IPS-18a (cell line): ENCODE data around the gene RALGPS2.

Experiments used
- H3K27ac ChIP-seq: one replicate; pipeline ENCODE4 v1.5.1; 2013; ENCODE audit warnings: low read length
- H3K27me3 ChIP-seq: one replicate; pipeline ENCODE4 v1.6.1; 2013; ENCODE audit warnings: mild to moderate bottlenecking, low read length; ENCODE audit not compliant: control insufficient read depth, insufficient read depth
- H3K36me3 ChIP-seq: one replicate; pipeline ENCODE4 v1.6.1; 2013; ENCODE audit warnings: low read depth, low read length; ENCODE audit not compliant: control insufficient read depth
- H3K4me1 ChIP-seq: one replicate; pipeline ENCODE4 v1.6.1; 2013; ENCODE audit warnings: low read depth, low read length; ENCODE audit not compliant: control insufficient read depth
- H3K4me3 ChIP-seq: one replicate; pipeline ENCODE4 v1.5.1; 2013; ENCODE audit warnings: low read length
- H3K9ac ChIP-seq: one replicate; pipeline ENCODE4 v1.6.1; 2013; ENCODE audit warnings: mild to moderate bottlenecking, low read length, moderate library complexity
- H3K9me3 ChIP-seq: one replicate; pipeline ENCODE4 v1.6.1; 2013; ENCODE audit warnings: low read depth, low read length; ENCODE audit not compliant: control insufficient read depth

RALGPS2 gene

GRCh38 chr1:178870221-178870620, 145.2 kb downstream of the RALGPS2 start:
- no peaks in the 10 kb centered on the region for H3K9me3 ChIP-seq
- H3K36me3 ChIP-seq, result no peaks in the 10 kb centered on the region
- H3K27ac ChIP-seq, result no peak overlapping the region
- peaks cover 28% of the 10 kb centered on the region for H3K4me1 ChIP-seq
- no peaks in the 10 kb centered on the region for H3K27me3 ChIP-seq
- no peak overlapping the region for H3K9ac ChIP-seq
- H3K4me3 ChIP-seq, result no peak overlapping the region

DNA sequence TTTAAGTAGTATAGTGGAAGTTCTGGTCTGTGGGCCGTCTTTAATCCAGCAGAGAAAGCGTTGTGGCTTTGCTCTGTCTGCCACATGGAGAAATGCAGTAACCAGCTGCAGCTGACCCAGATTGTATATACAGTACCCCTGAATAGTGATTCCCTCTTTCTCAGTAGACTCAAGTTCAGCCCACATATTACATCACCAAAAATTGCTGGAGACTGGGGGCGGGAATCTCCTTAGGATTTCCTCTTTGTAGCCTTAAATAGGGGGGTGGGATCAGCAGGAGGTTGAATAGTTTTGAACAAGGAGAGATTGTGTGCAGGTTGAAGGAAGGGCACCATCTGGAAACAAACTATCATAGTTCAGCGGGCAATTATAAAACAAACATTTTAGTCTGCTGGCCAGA, 145.9 kb downstream of the RALGPS2 start, which contains the start of gene ANGPTL1:
ANGPTL1 (minus strand) TSS at position 134 of the 400 bp plus-strand sequence. CDS start 5,301 bp downstream, outside the sequence.
- Histone ChIP-seq H3K9ac (no peak within 1 kb of the TSS), H3K4me1 (peaks cover 28% of the 10 kb centered on the region), H3K27ac (peak within 1 kb of the TSS; percentile 15)

GRCh38 chr1:178871551-178872320, 146.7 kb downstream of the RALGPS2 start:
- Histone ChIP-seq H3K27ac (peak overlapping the region; percentile 15), H3K9me3 (no peaks in the 10 kb centered on the region), H3K36me3 (no peaks in the 10 kb centered on the region), H3K4me1 (peaks cover 28% of the 10 kb centered on the region), H3K27me3 (no peaks in the 10 kb centered on the region), H3K4me3 (no peak overlapping the region), H3K9ac (no peak overlapping the region)

More for the DNA sequence above, 145.9 kb downstream of the RALGPS2 start, which contains the start of gene ANGPTL1:
- Histone ChIP-seq H3K27me3 (no peaks in the 10 kb centered on the region), H3K4me3 (no peak within 1 kb of the TSS), H3K9me3 (no peaks in the 10 kb centered on the region), H3K36me3 (no peaks in the 10 kb centered on the region)

- Histone ChIP-seq H3K4me1 (peaks cover 11% of the 10 kb centered on the region), H3K27me3 (no peaks in the 10 kb centered on the region), H3K27ac (no peak overlapping the region), H3K9me3 (no peaks in the 10 kb centered on the region), H3K9ac (no peak overlapping the region), H3K4me3 (no peak overlapping the region), H3K36me3 (no peaks in the 10 kb centered on the region)
Observed at GRCh38 chr1:178874966-178875365, 149.9 kb downstream of the RALGPS2 start.

- no peaks in the 10 kb centered on the region for H3K36me3 ChIP-seq
- H3K27me3 ChIP-seq, result no peaks in the 10 kb centered on the region
- H3K4me1 ChIP-seq, result peaks cover 4% of the 10 kb centered on the region
- H3K4me3 ChIP-seq, result no peak overlapping the region
- no peak overlapping the region for H3K9ac ChIP-seq
- no peaks in the 10 kb centered on the region for H3K9me3 ChIP-seq
- no peak overlapping the region for H3K27ac ChIP-seq
Observed at GRCh38 chr1:178875936-178876335, 150.9 kb downstream of the RALGPS2 start.

DNA sequence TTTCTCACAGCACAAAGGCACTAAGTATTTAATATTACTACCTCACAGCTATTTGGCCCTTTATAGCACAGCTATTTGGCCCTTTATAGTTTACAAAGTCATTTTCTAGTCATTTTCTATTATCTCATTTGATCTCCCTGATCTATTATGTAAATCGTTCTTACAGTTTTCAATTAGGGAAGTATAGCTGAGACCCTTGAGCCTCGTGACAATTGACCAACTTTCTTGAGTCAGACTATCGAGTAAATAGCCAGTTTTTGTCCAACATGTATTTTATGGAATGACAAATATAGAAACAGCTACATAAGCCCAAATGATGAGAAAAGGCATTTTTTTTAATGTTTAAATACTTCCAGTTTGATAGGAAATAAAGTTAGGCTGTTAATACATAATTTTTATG, 152.9 kb downstream of the RALGPS2 start:
- no peaks in the 10 kb centered on the region for H3K4me1 ChIP-seq
- no peak overlapping the region for H3K9ac ChIP-seq
- no peaks in the 10 kb centered on the region for H3K36me3 ChIP-seq
- no peak overlapping the region for H3K27ac ChIP-seq
- H3K27me3 ChIP-seq, result no peaks in the 10 kb centered on the region
- no peaks in the 10 kb centered on the region for H3K9me3 ChIP-seq
- H3K4me3 ChIP-seq, result no peak overlapping the region

DNA sequence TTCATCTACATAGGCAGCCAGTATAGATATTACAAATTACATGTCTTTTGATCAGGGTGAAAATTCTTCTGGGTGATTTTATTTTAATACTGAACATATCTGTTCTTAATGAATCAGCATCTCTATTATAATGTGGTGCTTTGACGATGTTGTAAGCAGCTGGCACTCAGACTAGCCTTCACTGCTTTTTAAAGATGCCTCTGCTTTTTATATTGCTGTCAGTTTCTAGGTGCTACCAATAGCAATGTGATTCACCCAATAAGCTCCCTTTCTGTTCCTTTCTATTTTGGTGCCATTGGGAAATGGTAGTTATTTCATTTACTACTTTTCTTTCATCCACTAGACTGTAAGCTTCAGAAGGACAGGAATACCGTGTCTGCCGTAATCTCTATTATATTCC, 156.9 kb downstream of the RALGPS2 start:
- Histone ChIP-seq H3K27me3 (no peaks in the 10 kb centered on the region), H3K9ac (no peak overlapping the region), H3K27ac (no peak overlapping the region), H3K4me1 (no peaks in the 10 kb centered on the region), H3K4me3 (no peak overlapping the region), H3K9me3 (no peaks in the 10 kb centered on the region), H3K36me3 (peaks cover 11% of the 10 kb centered on the region)

DNA sequence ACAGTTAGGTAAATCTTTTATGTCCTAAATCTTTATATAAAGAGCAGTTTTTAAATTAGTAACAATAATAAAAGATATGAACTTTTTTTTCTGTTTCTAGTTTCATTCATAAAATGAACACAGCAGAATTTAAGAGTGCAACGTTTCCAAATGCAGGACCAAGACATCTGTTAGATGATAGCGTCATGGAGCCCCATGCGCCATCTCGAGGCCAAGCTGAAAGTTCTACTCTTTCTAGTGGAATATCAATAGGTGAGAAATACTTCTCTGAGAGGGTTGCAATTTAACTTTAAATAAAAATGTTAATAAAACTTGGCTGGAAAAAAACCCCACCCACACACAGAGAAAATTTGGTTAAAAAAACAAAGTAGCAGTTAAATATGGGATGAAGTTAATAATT, 160.8 kb downstream of the RALGPS2 start:
- H3K4me3 ChIP-seq, result no peak overlapping the region
- H3K27me3 ChIP-seq, result no peaks in the 10 kb centered on the region
- H3K9me3 ChIP-seq, result no peaks in the 10 kb centered on the region
- peaks cover 20% of the 10 kb centered on the region for H3K36me3 ChIP-seq
- no peak overlapping the region for H3K9ac ChIP-seq
- no peak overlapping the region for H3K27ac ChIP-seq
- H3K4me1 ChIP-seq, result no peaks in the 10 kb centered on the region

- no peaks in the 10 kb centered on the region for H3K4me1 ChIP-seq
- H3K27ac ChIP-seq, result no peak overlapping the region
- H3K27me3 ChIP-seq, result no peaks in the 10 kb centered on the region
- no peaks in the 10 kb centered on the region for H3K9me3 ChIP-seq
- no peak overlapping the region for H3K9ac ChIP-seq
- H3K4me3 ChIP-seq, result no peak overlapping the region
- peaks cover 24% of the 10 kb centered on the region for H3K36me3 ChIP-seq
Observed at GRCh38 chr1:178886551-178886950, 161.5 kb downstream of the RALGPS2 start.

DNA sequence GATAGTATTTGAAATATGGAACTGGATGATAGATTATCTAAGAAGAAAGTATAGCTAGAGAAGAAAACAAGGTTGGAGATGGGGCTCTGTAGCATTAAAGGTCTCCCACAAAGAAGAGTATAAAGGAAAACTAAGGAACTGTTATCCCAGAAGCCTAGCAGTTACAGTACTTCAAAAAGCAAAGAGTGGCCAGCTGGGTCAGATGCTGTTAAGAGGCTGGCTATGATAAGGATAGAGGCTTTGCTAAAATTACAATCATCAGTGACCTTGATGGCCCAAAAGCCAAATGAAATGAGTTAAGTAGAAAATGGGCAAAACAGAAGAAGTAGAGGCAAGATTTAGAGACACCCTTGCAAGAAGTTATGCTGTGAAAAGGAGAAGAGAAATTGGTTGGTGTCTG, 170.9 kb downstream of the RALGPS2 start:
- peaks cover 3% of the 10 kb centered on the region for H3K36me3 ChIP-seq

GRCh38 chr1:178898401-178898800, 173.4 kb downstream of the RALGPS2 start:
- no peak overlapping the region for H3K9ac ChIP-seq
- no peak overlapping the region for H3K27ac ChIP-seq
- H3K9me3 ChIP-seq, result no peaks in the 10 kb centered on the region
- H3K4me3 ChIP-seq, result no peak overlapping the region
- no peaks in the 10 kb centered on the region for H3K4me1 ChIP-seq
- no peaks in the 10 kb centered on the region for H3K36me3 ChIP-seq
- no peaks in the 10 kb centered on the region for H3K27me3 ChIP-seq

More for the DNA sequence above, 170.9 kb downstream of the RALGPS2 start:
- no peaks in the 10 kb centered on the region for H3K4me1 ChIP-seq
- no peaks in the 10 kb centered on the region for H3K27me3 ChIP-seq
- no peak overlapping the region for H3K4me3 ChIP-seq
- H3K27ac ChIP-seq, result no peak overlapping the region
- no peaks in the 10 kb centered on the region for H3K9me3 ChIP-seq
- no peak overlapping the region for H3K9ac ChIP-seq

- no peak overlapping the region for H3K4me3 ChIP-seq
- H3K27me3 ChIP-seq, result no peaks in the 10 kb centered on the region
- H3K4me1 ChIP-seq, result no peaks in the 10 kb centered on the region
- no peak overlapping the region for H3K9ac ChIP-seq
- H3K27ac ChIP-seq, result no peak overlapping the region
- H3K9me3 ChIP-seq, result no peaks in the 10 kb centered on the region
- H3K36me3 ChIP-seq, result no peaks in the 10 kb centered on the region
Observed at GRCh38 chr1:178899402-178899801, 174.4 kb downstream of the RALGPS2 start.
